H1 (cell line): ENCODE measurements around the gene DNAI1. TPM values are rescaled to one million over a fixed set of nuclear protein-coding genes. Genes with fewer than 3 reads are reported as not detected.

ENCODE experiments used
- CHD1 ChIP-seq: IDR thresholded peaks from 2 replicates; pipeline ENCODE4 v1.6.1; 2012; ENCODE audit warnings: low read depth, low read length, improper control_type of control experiment
- E2F6 ChIP-seq: IDR thresholded peaks from 2 replicates; pipeline ENCODE4 v1.6.1; 2012; ENCODE audit warnings: inconsistent platforms
- polyA plus RNA-seq, 7 experiments: library from polyadenylated mRNA; depleted of rRNA in 3 of 7; stranded (reverse) in 5 of 7; unstranded in 2 of 7; fragments of >200 nt in 5 of 7; fragments of 200-250 nt in 2 of 7; gene quantifications; 1 replicate in 5 of 7; 2 replicates in 1 of 7; 4 replicates in 1 of 7; pipeline versions ENCODE4 v1.2.1 to v1.2.3, GENCODE V29; 2011 to 2013; ENCODE audit warnings: missing spikeins in 2 of 7, mixed read lengths in 2 of 7
- total RNA-seq: library from RNA; stranded (reverse); fragmentation: NEBNext Ultra II Directional; extraction: Animal tissue kit (Norgen Biotek cat#: 25700); gene quantifications from 2 replicates; pipeline ENCODE4 v1.2.1, GENCODE V29; 2021

Gene DNAI1
- total and polyA plus RNA-seq, 2 of the 8 experiments (the other 6 are each of a cell fraction or from before 2014, with no cell fraction given): 0.37 to 0.54 TPM

DNA sequence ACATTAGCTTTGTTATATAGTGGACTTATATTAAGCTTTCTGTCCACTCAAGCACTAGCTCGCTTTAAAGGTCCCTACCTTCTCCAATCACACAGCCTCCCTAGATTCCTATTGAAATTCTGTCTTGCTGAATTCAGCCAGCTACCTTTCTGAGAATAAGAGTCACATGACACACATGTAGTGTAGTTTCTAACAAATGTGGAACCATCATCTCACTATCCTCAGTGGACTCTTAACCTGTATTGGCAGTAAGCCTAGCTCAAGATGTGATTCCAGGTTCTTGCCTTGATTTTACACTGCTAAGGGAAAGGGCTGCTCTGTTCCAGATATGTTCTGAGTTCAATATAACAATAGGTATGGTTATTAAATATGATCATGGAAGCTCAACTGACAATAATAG, 11.7 kb upstream of the DNAI1 start (continued):
- TF ChIP-seq E2F6 (no peak), CHD1 (no peak)
